Smooth muscle cell (in vitro differentiated cells): Measurements from ENCODE around the gene ULBP1. TPM values are rescaled to one million over a fixed set of nuclear protein-coding genes. Genes with fewer than 3 reads are reported as not detected.
"Not testable (repeated sequence)": the region's sequence is repeated elsewhere in the genome, so short reads cannot be mapped to it uniquely, and the experiment has no call there.

ENCODE experiments used
- DNase-seq: peaks from one replicate; lab custom pipeline; 2025; ENCODE audit not compliant: unreplicated experiment; lab: John Stamatoyannopoulos, UW
- H2AFZ ChIP-seq: fragments of 200-600 bp; sonication (generic); 2 replicates; pipeline ENCODE4 v1.6.0; 2016; ENCODE audit warnings: antibody characterized with exemption, low read depth, mild to moderate bottlenecking
- H3F3A ChIP-seq: fragments of 200-600 bp; sonication (generic); 2 replicates; pipeline ENCODE4 v1.6.0; 2017; ENCODE audit warnings: antibody characterized with exemption, low read depth
- H3K27ac ChIP-seq: fragments of 200-600 bp; sonication (generic); 2 replicates; pipeline ENCODE4 v1.5.1; 2016; ENCODE audit warnings: low read depth, mild to moderate bottlenecking
- H3K27me3 ChIP-seq: fragments of 200-600 bp; sonication (generic); 2 replicates; pipeline ENCODE4 v1.6.1; 2016; ENCODE audit warnings: low read depth, mild to moderate bottlenecking
- H3K36me3 ChIP-seq: fragments of 200-600 bp; sonication (generic); 2 replicates; pipeline ENCODE4 v1.5.1; 2016; ENCODE audit warnings: low read depth
- H3K4me1 ChIP-seq: fragments of 200-600 bp; sonication (generic); 2 replicates; pipeline ENCODE4 v1.5.1; 2016; ENCODE audit warnings: low read depth
- H3K4me2 ChIP-seq: fragments of 200-600 bp; sonication (generic); 2 replicates; pipeline ENCODE4 v1.6.0; 2016; ENCODE audit warnings: mild to moderate bottlenecking
- H3K4me3 ChIP-seq: fragments of 200-600 bp; sonication (generic); 2 replicates; pipeline ENCODE4 v1.5.1; 2016; ENCODE audit warnings: mild to moderate bottlenecking
- H3K79me2 ChIP-seq: fragments of 200-600 bp; sonication (generic); 2 replicates; pipeline ENCODE4 v1.6.0; 2016; ENCODE audit warnings: low read depth, mild to moderate bottlenecking
- H3K9ac ChIP-seq: fragments of 200-600 bp; sonication (generic); 2 replicates; pipeline ENCODE4 v1.6.0; 2016; ENCODE audit warnings: low read depth
- H3K9me3 ChIP-seq: fragments of 200-600 bp; sonication (generic); replicated peaks from 2 replicates; pipeline ENCODE4 v1.5.1; 2016; ENCODE audit warnings: low read depth
- H4K20me1 ChIP-seq: fragments of 200-600 bp; sonication (generic); 2 replicates; pipeline ENCODE4 v1.6.0; 2016; ENCODE audit warnings: low read depth
- CTCF ChIP-seq: fragments of 200-600 bp; sonication (generic); IDR thresholded peaks from 2 replicates; pipeline ENCODE4 v1.5.1; 2017; ENCODE audit warnings: borderline replicate concordance, mild to moderate bottlenecking, antibody characterized with exemption; ENCODE audit not compliant: insufficient read depth, poor library complexity, severe bottlenecking
- WGBS: methylation state at CpG from one replicate; pipeline ENCODE4 v1.1.7; 2016; ENCODE audit warnings: low lambda C conversion rate; 5-methylcytosine and 5-hydroxymethylcytosine counted together
- polyA plus RNA-seq: library from polyadenylated mRNA; unstranded; fragments of >200 nt; fragmentation: Nextera tagmentation; extraction: Ambion mirVana; gene quantifications from 2 replicates; pipeline ENCODE4 v1.2.1, GENCODE V29; 2016
- total RNA-seq: library from RNA; depleted of rRNA; stranded (reverse); fragments of >200 nt; gene quantifications from 2 replicates; pipeline ENCODE4 v1.2.3, GENCODE V29; 2014

The ULBP1 gene
- total and polyA plus RNA-seq, 2 experiments from 2014 or later: 0.72 to 1.7 TPM

- Histone ChIP-seq H3K4me2 (peak overlapping the region; percentile 83), H3K9ac (peak overlapping the region; percentile 17), H4K20me1 (no peaks in the 10 kb centered on the region), H2AFZ (peak overlapping the region; percentile 86), H3F3A (no peaks in the 10 kb centered on the region), H3K4me1 (peaks cover 7% of the 10 kb centered on the region), H3K9me3 (no peaks in the 10 kb centered on the region), H3K79me2 (no peaks in the 10 kb centered on the region), H3K36me3 (no peaks in the 10 kb centered on the region), H3K27me3 (peaks cover 70% of the 10 kb centered on the region), H3K27ac (no peak overlapping the region), H3K4me3 (peak overlapping the region; percentile 47)
- TF ChIP-seq CTCF: no peak
- DNase-seq: no peak
- WGBS: 2% methylated on average over 101 of the region's 103 CpGs
Observed at GRCh38 chr6:149964308-149965193, 808 bp downstream of the ULBP1 start.

- 15% methylated on average over 30 of the region's 38 CpGs for WGBS
- peaks cover 70% of the 10 kb centered on the region for H3K27me3 ChIP-seq
- H3K79me2 ChIP-seq: no peaks in the 10 kb centered on the region
- H3F3A ChIP-seq: no peaks in the 10 kb centered on the region
- peak overlapping the region; percentile 17 for H3K9ac ChIP-seq
- no peaks in the 10 kb centered on the region for H3K9me3 ChIP-seq
- peak overlapping the region; percentile 47 for H3K4me3 ChIP-seq
- TF ChIP-seq CTCF: no peak
- H3K27ac ChIP-seq: no peak overlapping the region
- peaks cover 7% of the 10 kb centered on the region for H3K4me1 ChIP-seq
- peak overlapping the region; percentile 83 for H3K4me2 ChIP-seq
- H2AFZ ChIP-seq: peak overlapping the region; percentile 86
- no peak for DNase-seq
- no peaks in the 10 kb centered on the region for H3K36me3 ChIP-seq
- no peaks in the 10 kb centered on the region for H4K20me1 ChIP-seq
Observed at GRCh38 chr6:149965194-149966020, 1.7 kb downstream of the ULBP1 start.

- H3K4me3 ChIP-seq, DNase-seq, H3K79me2 ChIP-seq, H3K4me1 ChIP-seq, H3K36me3 ChIP-seq, H3F3A ChIP-seq, H2AFZ ChIP-seq, H3K27ac ChIP-seq, H3K9ac ChIP-seq, H4K20me1 ChIP-seq, H3K9me3 ChIP-seq, H3K4me2 ChIP-seq: not testable (repeated sequence)
- peaks cover 69% of the 10 kb centered on the region for H3K27me3 ChIP-seq
- 100% methylated on average over 2 of the region's 2 CpGs for WGBS
Observed at GRCh38 chr6:149966319-149966718, 2.6 kb downstream of the ULBP1 start.

GRCh38 chr6:149967591-149967990 is 3.8 kb downstream of the ULBP1 start:
- Histone ChIP-seq H3K36me3 (no peaks in the 10 kb centered on the region), H3K27me3 (peaks cover 76% of the 10 kb centered on the region), H3K9ac (no peak overlapping the region), H2AFZ (no peak overlapping the region), H3F3A (no peaks in the 10 kb centered on the region), H3K27ac (no peak overlapping the region), H3K4me1 (peaks cover 7% of the 10 kb centered on the region), H3K9me3 (no peaks in the 10 kb centered on the region), H3K4me3 (no peak overlapping the region), H4K20me1 (no peaks in the 10 kb centered on the region), H3K4me2 (no peak overlapping the region), H3K79me2 (no peaks in the 10 kb centered on the region)
- DNase-seq: no peak
- TF ChIP-seq CTCF: no peak
- 78% methylated on average over 4 of the region's 4 CpGs for WGBS

GRCh38 chr6:149967999-149968398 is 4.3 kb downstream of the ULBP1 start:
- not testable (repeated sequence) for H3F3A ChIP-seq, H3K79me2 ChIP-seq, H2AFZ ChIP-seq, H3K9me3 ChIP-seq, H3K4me3 ChIP-seq, DNase-seq, H3K4me2 ChIP-seq, H3K27ac ChIP-seq, H3K36me3 ChIP-seq, H3K4me1 ChIP-seq, H4K20me1 ChIP-seq, H3K9ac ChIP-seq
- peaks cover 79% of the 10 kb centered on the region for H3K27me3 ChIP-seq
- WGBS: 70% methylated on average over 2 of the region's 2 CpGs

- H3K4me3 ChIP-seq, H3K9ac ChIP-seq, DNase-seq, H3K4me1 ChIP-seq, H3F3A ChIP-seq, H3K27ac ChIP-seq, H3K36me3 ChIP-seq, H2AFZ ChIP-seq, H4K20me1 ChIP-seq, H3K79me2 ChIP-seq, H3K4me2 ChIP-seq, H3K9me3 ChIP-seq: not testable (repeated sequence)
- 94% methylated on average over 2 of the region's 2 CpGs for WGBS
- H3K27me3 ChIP-seq: peaks cover 87% of the 10 kb centered on the region
Observed at GRCh38 chr6:149968909-149969308, 5.2 kb downstream of the ULBP1 start.
